BLaER1 treated with 17β-estradiol and CSF1 and Interleukin-3, amounts not matched to agents 10 nM and 100 nM (cell line): ENCODE results near the gene PTRHD1.

Experiments
- H3K27ac ChIP-seq, 11 experiments: shearing (Covaris generic); formaldehyde crosslinking; 2 replicates each; pipeline ENCODE4 v1.8.1; 2022
- H3K27me3 ChIP-seq, 11 experiments: shearing (Covaris generic); formaldehyde crosslinking; 2 replicates each; pipeline ENCODE4 v1.8.1; 2022
- H3K36me3 ChIP-seq, 11 experiments: shearing (Covaris generic); formaldehyde crosslinking; 2 replicates each; pipeline ENCODE4 v1.8.1; 2022
- H3K4me1 ChIP-seq, 10 experiments: shearing (Covaris generic); formaldehyde crosslinking; 2 replicates each; pipeline ENCODE4 v1.8.1; 2022
- H3K4me2 ChIP-seq, 11 experiments: shearing (Covaris generic); formaldehyde crosslinking; 2 replicates each; pipeline ENCODE4 v1.8.1; 2022
- H3K4me3 ChIP-seq, 10 experiments: shearing (Covaris generic); formaldehyde crosslinking; 2 replicates each; pipeline ENCODE4 v1.8.1; 2022
- H3K9ac ChIP-seq, 11 experiments: shearing (Covaris generic); formaldehyde crosslinking; 2 replicates each; pipeline ENCODE4 v1.8.1; 2022
- H3K9me3 ChIP-seq, 11 experiments: shearing (Covaris generic); formaldehyde crosslinking; replicated peaks in 1 of 11; 2 replicates each; pipeline ENCODE4 v1.8.1; 2022
- H4K20me1 ChIP-seq, 11 experiments: shearing (Covaris generic); formaldehyde crosslinking; 2 replicates each; pipeline ENCODE4 v1.8.1; 2022
- Cebpa-rat ChIP-seq, 11 experiments: shearing (Covaris generic); IDR thresholded peaks; 2 replicates each; pipeline ENCODE4 v1.8.1; 2022

The PTRHD1 gene

GRCh38 chr2:24761866-24762265 lies 31.3 kb downstream of the PTRHD1 start:
- Histone ChIP-seq H3K36me3 (peaks cover 39 to 97% (median 57%) of the 10 kb centered on the region in 11 experiments), H3K4me3 (no peak overlapping the region), H3K4me1 (peaks cover 0 to 19% (median 12%) of the 10 kb centered on the region in 10 experiments; a peak in 16 of 20 replicates), H4K20me1 (peaks cover 0 to 3% (median 0%) of the 10 kb centered on the region in 11 experiments; a peak in 1 of 22 replicates), H3K9me3 (peaks cover 0 to 12% (median 4%) of the 10 kb centered on the region in 11 experiments; a peak in 8 of 22 replicates), H3K4me2 (no peak overlapping the region), H3K27me3 (no peaks in the 10 kb centered on the region), H3K9ac (no peak overlapping the region), H3K27ac (no peak overlapping the region)
- no peak for TF ChIP-seq Cebpa-rat (IDR thresholded peaks at IDR 0.05)

GRCh38 chr2:24756789-24757188 lies 36.4 kb downstream of the PTRHD1 start:
- Histone ChIP-seq H3K4me2 (no peak overlapping the region), H3K4me1 (no peaks in the 10 kb centered on the region), H3K27ac (no peak overlapping the region), H3K9me3 (no peaks in the 10 kb centered on the region), H3K36me3 (peaks cover 45 to 97% (median 63%) of the 10 kb centered on the region in 11 experiments), H4K20me1 (peaks cover 0 to 21% (median 0%) of the 10 kb centered on the region in 11 experiments; a peak in 2 of 22 replicates), H3K27me3 (no peaks in the 10 kb centered on the region), H3K4me3 (no peak overlapping the region), H3K9ac (no peak overlapping the region)
- TF ChIP-seq Cebpa-rat (IDR thresholded peaks at IDR 0.05) = no peak

GRCh38 chr2:24754985-24755705 lies 38.0 kb downstream of the PTRHD1 start:
- Histone ChIP-seq H3K4me1 (no peaks in the 10 kb centered on the region), H3K4me3 (no peak overlapping the region), H4K20me1 (peaks cover 0 to 25% (median 0%) of the 10 kb centered on the region in 11 experiments; a peak in 1 of 22 replicates), H3K4me2 (no peak overlapping the region), H3K9ac (no peak overlapping the region), H3K36me3 (peaks cover 45 to 97% (median 60%) of the 10 kb centered on the region in 11 experiments), H3K27ac (no peak overlapping the region), H3K9me3 (no peaks in the 10 kb centered on the region), H3K27me3 (no peaks in the 10 kb centered on the region)
- TF ChIP-seq Cebpa-rat (IDR thresholded peaks at IDR 0.05) = no peak

GRCh38 chr2:24749069-24749691 lies 44.0 kb downstream of the PTRHD1 start:
- Histone ChIP-seq H3K27ac (no peak overlapping the region), H3K27me3 (no peaks in the 10 kb centered on the region), H3K4me3 (no peak overlapping the region), H3K4me2 (no peak overlapping the region), H3K4me1 (no peaks in the 10 kb centered on the region), H4K20me1 (peaks cover 0 to 14% (median 0%) of the 10 kb centered on the region in 11 experiments; a peak in 1 of 22 replicates), H3K9ac (no peak overlapping the region), H3K36me3 (peaks cover 17 to 94% (median 35%) of the 10 kb centered on the region in 11 experiments; a peak in 21 of 22 replicates), H3K9me3 (no peaks in the 10 kb centered on the region)
- no peak for TF ChIP-seq Cebpa-rat (IDR thresholded peaks at IDR 0.05)

- Histone ChIP-seq H3K27ac (no peak overlapping the region), H3K9ac (no peak overlapping the region), H3K4me1 (peaks cover 0 to 7% (median 0%) of the 10 kb centered on the region in 10 experiments; a peak in 1 of 20 replicates), H3K4me2 (no peak overlapping the region), H4K20me1 (0 out of 22 replicates have a peak, but pooled peaks cover 0 to 14% (median 0%) of the 10 kb centered on the region in 11 experiments), H3K36me3 (peaks cover 10 to 94% (median 28%) of the 10 kb centered on the region in 11 experiments; a peak in 21 of 22 replicates), H3K9me3 (no peaks in the 10 kb centered on the region), H3K27me3 (no peaks in the 10 kb centered on the region), H3K4me3 (no peak overlapping the region)
- no peak for TF ChIP-seq Cebpa-rat (IDR thresholded peaks at IDR 0.05)
Measured at GRCh38 chr2:24747299-24747698, 45.9 kb downstream of the PTRHD1 start.

- no peak overlapping the region for H3K4me2 ChIP-seq
- TF ChIP-seq Cebpa-rat (IDR thresholded peaks at IDR 0.05) = no peak
- H3K27ac ChIP-seq = no peak overlapping the region
- H3K4me1 ChIP-seq = peaks cover 0 to 7% (median 0%) of the 10 kb centered on the region in 10 experiments; a peak in 1 of 20 replicates
- no peak overlapping the region for H3K4me3 ChIP-seq
- peaks cover 14 to 91% (median 30%) of the 10 kb centered on the region in 11 experiments; a peak in 20 of 22 replicates for H3K36me3 ChIP-seq
- H3K27me3 ChIP-seq = no peaks in the 10 kb centered on the region
- no peaks in the 10 kb centered on the region for H3K9me3 ChIP-seq
- H4K20me1 ChIP-seq = 0 out of 22 replicates have a peak, but pooled peaks cover 0 to 14% (median 0%) of the 10 kb centered on the region in 11 experiments
- no peak overlapping the region for H3K9ac ChIP-seq
Measured at GRCh38 chr2:24745825-24746224, 47.4 kb downstream of the PTRHD1 start.

GRCh38 chr2:24744356-24744755 lies 48.8 kb downstream of the PTRHD1 start:
- Histone ChIP-seq H4K20me1 (0 out of 22 replicates have a peak, but pooled peaks cover 0 to 11% (median 0%) of the 10 kb centered on the region in 11 experiments), H3K9ac (no peak overlapping the region), H3K36me3 (peaks cover 14 to 96% (median 30%) of the 10 kb centered on the region in 11 experiments; a peak in 20 of 22 replicates), H3K9me3 (no peaks in the 10 kb centered on the region), H3K4me3 (no peak overlapping the region), H3K27me3 (no peaks in the 10 kb centered on the region), H3K27ac (no peak overlapping the region), H3K4me2 (no peak overlapping the region), H3K4me1 (peaks cover 0 to 7% (median 0%) of the 10 kb centered on the region in 10 experiments; a peak in 1 of 20 replicates)
- TF ChIP-seq Cebpa-rat (IDR thresholded peaks at IDR 0.05) = no peak

- Histone ChIP-seq H3K27me3 (no peaks in the 10 kb centered on the region), H3K4me1 (peaks cover 0 to 7% (median 0%) of the 10 kb centered on the region in 10 experiments; a peak in 1 of 20 replicates), H3K4me3 (no peak overlapping the region), H3K36me3 (peaks cover 14 to 96% (median 30%) of the 10 kb centered on the region in 11 experiments; a peak in 20 of 22 replicates), H3K27ac (no peak overlapping the region), H4K20me1 (0 out of 22 replicates have a peak, but pooled peaks cover 0 to 11% (median 0%) of the 10 kb centered on the region in 11 experiments), H3K9me3 (no peaks in the 10 kb centered on the region), H3K4me2 (no peak overlapping the region), H3K9ac (no peak overlapping the region)
- TF ChIP-seq Cebpa-rat (IDR thresholded peaks at IDR 0.05) = no peak
Measured at GRCh38 chr2:24743924-24744323, 49.3 kb downstream of the PTRHD1 start.

- Histone ChIP-seq H3K9ac (no peak overlapping the region), H3K27ac (no peak overlapping the region), H3K4me3 (no peak overlapping the region), H3K4me1 (peaks cover 0 to 7% (median 0%) of the 10 kb centered on the region in 10 experiments; a peak in 1 of 20 replicates), H3K9me3 (no peaks in the 10 kb centered on the region), H3K4me2 (no peak overlapping the region), H3K36me3 (peaks cover 14 to 91% (median 30%) of the 10 kb centered on the region in 11 experiments; a peak in 20 of 22 replicates), H4K20me1 (0 out of 22 replicates have a peak, but pooled peaks cover 0 to 11% (median 0%) of the 10 kb centered on the region in 11 experiments), H3K27me3 (no peaks in the 10 kb centered on the region)
- no peak for TF ChIP-seq Cebpa-rat (IDR thresholded peaks at IDR 0.05)
Measured at GRCh38 chr2:24742730-24743129, 50.5 kb downstream of the PTRHD1 start.
